ENCODE measurements around the gene NCAPD2.

The NCAPD2 gene

DNA sequence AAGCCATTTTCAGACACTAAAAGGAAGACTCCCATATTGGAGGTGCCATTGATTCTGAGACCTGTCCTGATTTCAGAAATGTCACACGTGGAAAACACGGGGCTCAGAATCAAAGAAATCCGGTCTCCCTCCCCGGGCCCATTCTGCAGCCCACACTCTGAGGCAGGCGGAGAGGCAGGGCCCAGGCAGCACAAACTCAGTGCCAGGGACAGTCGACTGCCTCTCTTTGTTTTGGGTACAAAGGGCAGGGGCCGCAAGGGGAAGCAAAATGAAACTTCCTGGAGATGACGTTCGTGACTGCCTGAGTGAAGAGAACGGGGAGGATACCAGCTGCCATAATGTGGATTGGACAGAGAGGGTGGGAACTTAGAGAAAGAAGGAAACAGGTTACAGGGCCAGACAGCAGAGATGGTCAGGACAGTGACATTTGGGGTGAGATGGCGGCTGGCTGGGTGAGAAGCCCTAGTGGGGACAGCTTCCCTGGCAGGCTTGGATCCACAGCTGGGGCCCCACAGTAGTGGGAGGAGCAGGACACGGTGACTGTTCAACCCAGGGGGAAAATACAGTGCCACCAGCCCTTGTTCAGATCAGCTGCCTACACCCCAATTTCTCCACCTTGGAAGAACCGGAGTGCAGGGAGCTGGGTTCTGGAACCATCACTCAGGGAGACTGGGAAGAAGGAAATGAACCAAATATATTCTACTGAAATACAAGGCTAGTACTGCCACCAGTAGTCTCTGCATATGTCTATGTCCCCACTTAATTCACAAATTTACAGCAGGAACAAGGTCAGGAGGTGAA, 48.5 kb downstream of the NCAPD2 start:
- Histone ChIP-seq H3K27me3 (ENCODE audit: control insufficient read depth, insufficient read depth, low read length) (no peaks in the 10 kb centered on the region), H3K9me3 (ENCODE audit: control insufficient read depth, insufficient read depth, low read depth, low read length) (no peaks in the 10 kb centered on the region), H3K36me3 (ENCODE audit: control insufficient read depth, insufficient read depth, low read length) (peaks cover 63% of the 10 kb centered on the region), H3K9ac (ENCODE audit: low read length) (peak overlapping the region; percentile 8), H3K27ac (ENCODE audit: low read depth, low read length) (no peak overlapping the region), H3K4me3 (ENCODE audit: low read depth, low read length) (no peak overlapping the region), H3K4me1 (ENCODE audit: control insufficient read depth, insufficient read depth, low read length) (peaks cover 28% of the 10 kb centered on the region)

DNA sequence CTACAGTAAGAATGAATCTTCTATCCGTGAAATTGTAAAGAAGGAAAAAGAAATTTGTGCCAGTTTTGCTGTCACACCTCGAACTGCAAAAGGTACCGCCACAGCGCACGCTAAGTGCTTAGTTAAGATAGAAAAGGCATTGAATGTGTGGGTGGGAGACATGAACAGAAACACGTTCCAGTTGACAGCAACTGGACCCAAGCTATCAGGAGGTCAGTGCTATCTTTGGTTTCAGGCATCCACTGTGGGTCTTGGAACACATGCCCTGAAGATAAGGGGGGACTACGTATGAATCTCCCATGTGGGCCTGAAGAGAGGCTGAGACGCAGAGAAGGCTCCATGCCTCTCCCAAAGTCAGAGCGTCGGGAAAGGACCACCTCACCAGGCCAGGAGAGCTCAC, 52.1 kb downstream of the NCAPD2 start:
- Histone ChIP-seq H3K9ac (ENCODE audit: low read length) (no peak overlapping the region), H3K4me3 (ENCODE audit: low read depth, low read length) (no peak overlapping the region), H3K27me3 (ENCODE audit: control insufficient read depth, insufficient read depth, low read length) (no peaks in the 10 kb centered on the region), H3K27ac (ENCODE audit: low read depth, low read length) (no peak overlapping the region), H3K9me3 (ENCODE audit: control insufficient read depth, insufficient read depth, low read depth, low read length) (no peaks in the 10 kb centered on the region), H3K4me1 (ENCODE audit: control insufficient read depth, insufficient read depth, low read length) (peaks cover 14% of the 10 kb centered on the region), H3K36me3 (ENCODE audit: control insufficient read depth, insufficient read depth, low read length) (peaks cover 70% of the 10 kb centered on the region)

DNA sequence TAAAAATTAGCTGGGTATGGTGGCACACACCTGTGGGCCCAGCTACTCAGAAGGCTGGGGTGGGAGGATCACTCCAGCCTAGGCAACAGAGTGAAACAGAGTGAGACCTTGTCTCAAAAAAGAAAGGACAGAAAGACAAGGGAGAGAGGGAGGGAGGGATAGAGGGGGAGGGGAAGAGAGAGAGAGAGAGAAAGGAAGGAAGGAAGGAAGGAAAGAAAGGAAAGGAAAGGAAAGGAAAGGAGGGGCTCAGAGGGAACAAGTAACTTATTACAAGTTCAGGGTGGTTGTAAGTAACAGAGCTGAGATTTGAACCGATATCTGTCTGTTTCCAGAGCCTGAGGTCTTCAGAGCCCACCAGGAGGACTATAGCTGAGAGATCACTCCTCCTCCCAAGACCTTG, 53.7 kb downstream of the NCAPD2 start:
- H3K9me3 ChIP-seq (ENCODE audit: control insufficient read depth, insufficient read depth, low read depth, low read length): no peaks in the 10 kb centered on the region
- H3K4me3 ChIP-seq (ENCODE audit: low read depth, low read length): no peak overlapping the region
- peaks cover 8% of the 10 kb centered on the region; the same call in 1 of the 2 replicates for H3K4me1 ChIP-seq (ENCODE audit: control insufficient read depth, insufficient read depth, low read length)
- no peaks in the 10 kb centered on the region for H3K27me3 ChIP-seq (ENCODE audit: control insufficient read depth, insufficient read depth, low read length)
- H3K9ac ChIP-seq (ENCODE audit: low read length): no peak overlapping the region
- no peak overlapping the region for H3K27ac ChIP-seq (ENCODE audit: low read depth, low read length)
- H3K36me3 ChIP-seq (ENCODE audit: control insufficient read depth, insufficient read depth, low read length): peaks cover 67% of the 10 kb centered on the region

DNA sequence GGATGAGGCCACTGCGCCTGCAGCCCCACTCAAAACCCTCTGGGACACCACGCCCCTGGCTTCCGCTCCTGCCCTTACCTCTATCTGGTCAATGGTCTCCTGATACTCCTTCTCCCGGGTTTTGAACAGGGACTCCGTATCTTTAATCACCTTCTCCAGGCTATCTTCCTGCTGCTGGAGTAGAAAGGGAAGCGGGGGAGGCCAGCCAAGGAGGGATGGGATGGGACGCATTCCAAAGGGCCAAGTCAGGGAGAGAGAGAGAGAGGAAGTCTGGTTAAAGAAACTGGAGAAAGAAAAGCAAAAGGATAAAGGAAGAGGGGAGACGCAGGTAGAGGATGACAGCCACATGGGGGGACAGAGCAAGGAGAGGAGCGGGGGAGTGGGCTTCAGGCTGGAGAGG, 54.1 kb downstream of the NCAPD2 start:
- Histone ChIP-seq H3K4me3 (ENCODE audit: low read depth, low read length) (no peak overlapping the region), H3K27me3 (ENCODE audit: control insufficient read depth, insufficient read depth, low read length) (no peaks in the 10 kb centered on the region), H3K27ac (ENCODE audit: low read depth, low read length) (no peak overlapping the region), H3K36me3 (ENCODE audit: control insufficient read depth, insufficient read depth, low read length) (peaks cover 65% of the 10 kb centered on the region), H3K9me3 (ENCODE audit: control insufficient read depth, insufficient read depth, low read depth, low read length) (no peaks in the 10 kb centered on the region), H3K9ac (ENCODE audit: low read length) (no peak overlapping the region), H3K4me1 (ENCODE audit: control insufficient read depth, insufficient read depth, low read length) (peaks cover 9% of the 10 kb centered on the region; the same call in 1 of the 2 replicates)

DNA sequence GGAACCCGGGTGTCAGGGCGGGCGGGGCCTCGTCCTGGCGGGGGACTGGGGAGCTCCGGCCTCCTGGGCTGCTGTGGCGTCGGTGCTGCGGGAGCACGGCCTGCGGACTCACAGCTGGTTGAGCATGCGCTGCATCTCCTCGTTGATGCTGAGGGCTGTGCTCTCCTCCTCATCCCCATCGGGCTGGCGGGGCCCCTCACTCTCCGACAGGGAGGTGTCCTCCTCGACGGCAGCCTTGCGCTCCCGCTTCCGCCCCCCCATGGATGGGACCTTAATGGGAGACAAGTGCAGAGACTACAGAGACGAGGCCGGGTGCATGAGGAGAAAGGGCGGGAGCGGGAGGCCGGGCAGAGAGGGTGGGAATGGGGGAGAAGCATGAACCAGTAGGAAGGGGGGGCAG, 54.7 kb downstream of the NCAPD2 start:
- Histone ChIP-seq H3K9me3 (ENCODE audit: control insufficient read depth, insufficient read depth, low read depth, low read length) (no peaks in the 10 kb centered on the region), H3K4me1 (ENCODE audit: control insufficient read depth, insufficient read depth, low read length) (peaks cover 11% of the 10 kb centered on the region; the same call in 1 of the 2 replicates), H3K27me3 (ENCODE audit: control insufficient read depth, insufficient read depth, low read length) (no peaks in the 10 kb centered on the region), H3K9ac (ENCODE audit: low read length) (no peak overlapping the region), H3K27ac (ENCODE audit: low read depth, low read length) (no peak overlapping the region), H3K36me3 (ENCODE audit: control insufficient read depth, insufficient read depth, low read length) (peaks cover 61% of the 10 kb centered on the region), H3K4me3 (ENCODE audit: low read depth, low read length) (no peak overlapping the region)

DNA sequence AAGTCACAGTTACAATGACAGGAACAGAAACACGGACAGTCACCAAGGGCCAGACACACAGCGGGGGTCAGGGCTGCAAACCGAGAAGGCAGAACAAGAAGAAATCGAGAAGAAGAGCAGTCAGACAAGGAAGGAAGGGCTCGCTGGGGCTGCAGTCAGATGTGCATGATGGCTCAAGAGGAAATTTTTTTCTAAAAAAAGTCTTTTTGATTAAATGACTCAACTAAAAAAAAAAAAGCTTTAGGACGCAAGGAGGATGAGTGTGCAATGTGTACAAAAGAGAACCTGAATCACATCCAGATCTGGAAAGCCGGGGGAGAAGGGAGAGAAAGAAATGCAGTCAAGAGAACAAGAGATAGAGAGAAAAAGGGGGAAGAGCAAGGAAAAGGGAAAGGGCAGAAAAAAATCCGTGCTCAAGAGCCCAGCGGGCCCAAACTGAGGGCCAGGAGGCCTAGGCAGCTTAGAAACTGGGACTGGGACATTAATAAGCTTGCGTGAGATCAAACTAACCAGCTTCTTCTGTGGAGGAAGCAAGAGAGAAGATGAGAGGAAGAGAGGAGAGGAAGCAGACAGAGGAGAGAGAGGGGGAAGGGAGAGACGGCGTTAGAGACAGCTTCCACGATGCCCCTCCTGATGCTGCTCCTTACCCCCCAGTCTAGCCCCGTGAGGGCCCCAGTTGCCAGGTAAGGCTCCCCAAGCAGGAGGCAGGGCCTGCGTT, 55.2 kb downstream of the NCAPD2 start:
- no peak overlapping the region for H3K9ac ChIP-seq (ENCODE audit: low read length)
- no peaks in the 10 kb centered on the region for H3K9me3 ChIP-seq (ENCODE audit: control insufficient read depth, insufficient read depth, low read depth, low read length)
- no peak overlapping the region for H3K27ac ChIP-seq (ENCODE audit: low read depth, low read length)
- H3K27me3 ChIP-seq (ENCODE audit: control insufficient read depth, insufficient read depth, low read length): no peaks in the 10 kb centered on the region
- peaks cover 60% of the 10 kb centered on the region for H3K36me3 ChIP-seq (ENCODE audit: control insufficient read depth, insufficient read depth, low read length)
- no peak overlapping the region for H3K4me3 ChIP-seq (ENCODE audit: low read depth, low read length)
- H3K4me1 ChIP-seq (ENCODE audit: control insufficient read depth, insufficient read depth, low read length): peaks cover 14% of the 10 kb centered on the region; the same call in 1 of the 2 replicates

DNA sequence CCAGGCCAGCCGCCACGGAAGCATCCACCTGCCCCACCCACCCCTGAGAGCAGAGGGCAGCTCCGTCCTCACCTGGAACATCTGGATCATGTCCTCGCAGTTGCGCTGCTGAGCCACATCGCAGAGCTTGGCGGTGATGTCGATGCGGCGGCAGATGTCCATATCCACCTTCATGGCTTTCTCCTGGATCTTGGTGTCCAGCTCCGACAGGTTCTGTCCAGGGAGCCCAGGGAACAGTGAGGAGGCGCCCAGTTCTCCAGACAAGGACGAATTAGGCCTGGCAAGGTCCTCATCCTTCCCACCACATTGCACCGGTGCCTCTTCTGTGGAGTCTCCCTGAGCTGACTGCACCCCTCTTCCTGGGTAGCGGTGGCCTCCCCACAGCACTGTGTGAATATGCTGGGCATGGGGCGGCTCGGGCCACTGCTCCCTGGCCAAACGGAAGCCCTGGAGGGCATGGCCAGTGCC, 55.8 kb downstream of the NCAPD2 start:
- Histone ChIP-seq H3K9me3 (ENCODE audit: control insufficient read depth, insufficient read depth, low read depth, low read length) (no peaks in the 10 kb centered on the region), H3K4me1 (ENCODE audit: control insufficient read depth, insufficient read depth, low read length) (peaks cover 17% of the 10 kb centered on the region), H3K27ac (ENCODE audit: low read depth, low read length) (peak overlapping the region; percentile 14; the same call in 1 of the 2 replicates), H3K36me3 (ENCODE audit: control insufficient read depth, insufficient read depth, low read length) (peaks cover 55% of the 10 kb centered on the region), H3K9ac (ENCODE audit: low read length) (no peak overlapping the region), H3K4me3 (ENCODE audit: low read depth, low read length) (no peak overlapping the region), H3K27me3 (ENCODE audit: control insufficient read depth, insufficient read depth, low read length) (no peaks in the 10 kb centered on the region)

DNA sequence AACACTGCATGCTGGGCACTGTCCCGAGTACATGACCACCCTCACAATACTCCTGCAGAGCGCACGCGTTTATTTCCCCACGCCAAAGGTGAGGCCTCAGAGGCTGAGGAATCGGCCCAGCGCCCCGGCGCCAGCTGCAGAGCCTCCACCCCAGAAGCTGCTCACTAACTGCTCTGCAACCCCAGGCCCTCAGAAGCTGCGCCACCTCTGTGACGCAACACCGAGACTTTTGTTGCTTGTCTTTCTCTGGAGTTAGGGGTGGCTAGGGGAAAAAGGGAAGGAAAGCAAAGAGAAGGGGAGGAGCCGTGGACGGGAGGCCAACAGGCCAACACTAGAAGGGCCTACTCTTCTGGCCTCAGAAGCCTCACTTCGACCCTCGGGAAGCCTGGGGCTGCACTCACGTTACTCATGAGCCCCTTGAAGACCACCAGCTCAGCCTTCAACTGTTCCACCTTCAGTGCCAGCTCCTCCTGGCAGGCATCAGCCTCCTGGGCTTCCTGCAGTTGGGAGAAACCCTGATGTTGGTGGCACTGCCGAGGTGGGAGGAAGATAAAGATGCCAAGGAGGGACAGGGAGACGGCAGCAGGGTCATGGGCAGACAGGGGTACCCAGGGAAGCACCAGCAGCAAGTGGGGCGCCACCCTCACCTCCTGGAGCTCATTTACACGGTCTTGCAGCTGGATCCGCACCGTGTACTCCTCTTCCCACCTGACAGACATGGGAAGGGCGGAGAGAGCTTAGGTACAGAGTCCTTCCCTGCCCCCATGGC, 56.6 kb downstream of the NCAPD2 start:
- H3K27me3 ChIP-seq (ENCODE audit: control insufficient read depth, insufficient read depth, low read length): no peaks in the 10 kb centered on the region
- peak overlapping the region; percentile 14; the same call in 1 of the 2 replicates for H3K27ac ChIP-seq (ENCODE audit: low read depth, low read length)
- peaks cover 20% of the 10 kb centered on the region for H3K4me1 ChIP-seq (ENCODE audit: control insufficient read depth, insufficient read depth, low read length)
- H3K9me3 ChIP-seq (ENCODE audit: control insufficient read depth, insufficient read depth, low read depth, low read length): no peaks in the 10 kb centered on the region
- peaks cover 54% of the 10 kb centered on the region for H3K36me3 ChIP-seq (ENCODE audit: control insufficient read depth, insufficient read depth, low read length)
- peak overlapping the region; percentile 25 for H3K9ac ChIP-seq (ENCODE audit: low read length)
- H3K4me3 ChIP-seq (ENCODE audit: low read depth, low read length): no peak overlapping the region

DNA sequence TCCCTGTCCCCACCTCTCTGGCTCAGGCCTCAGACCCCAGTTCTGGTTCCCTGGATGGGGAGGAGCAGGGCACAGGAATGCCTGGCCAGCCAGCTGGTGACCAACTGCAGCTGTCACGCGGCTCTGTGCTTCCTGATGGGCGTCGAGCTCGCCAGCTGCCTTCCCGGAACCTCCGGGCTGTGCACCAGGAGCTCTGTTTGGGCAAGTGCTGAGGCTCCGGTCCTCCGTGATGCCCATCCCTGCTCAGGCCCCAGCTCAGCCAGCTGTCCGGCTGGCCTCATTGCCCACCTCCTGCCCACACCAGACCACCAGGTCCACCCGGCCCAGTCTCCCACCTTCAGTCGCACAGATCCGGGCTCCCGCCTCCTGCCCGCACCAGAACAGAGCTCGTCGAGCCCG, 57.2 kb downstream of the NCAPD2 start:
- H3K4me3 ChIP-seq (ENCODE audit: low read depth, low read length): no peak overlapping the region
- peaks cover 20% of the 10 kb centered on the region for H3K4me1 ChIP-seq (ENCODE audit: control insufficient read depth, insufficient read depth, low read length)
- H3K9ac ChIP-seq (ENCODE audit: low read length): peak overlapping the region; percentile 25
- H3K27me3 ChIP-seq (ENCODE audit: control insufficient read depth, insufficient read depth, low read length): no peaks in the 10 kb centered on the region
- 0 out of 2 replicates have a peak overlapping the region, but pooled peaks have one; percentile 3 for H3K27ac ChIP-seq (ENCODE audit: low read depth, low read length)
- H3K9me3 ChIP-seq (ENCODE audit: control insufficient read depth, insufficient read depth, low read depth, low read length): no peaks in the 10 kb centered on the region
- H3K36me3 ChIP-seq (ENCODE audit: control insufficient read depth, insufficient read depth, low read length): peaks cover 48% of the 10 kb centered on the region

DNA sequence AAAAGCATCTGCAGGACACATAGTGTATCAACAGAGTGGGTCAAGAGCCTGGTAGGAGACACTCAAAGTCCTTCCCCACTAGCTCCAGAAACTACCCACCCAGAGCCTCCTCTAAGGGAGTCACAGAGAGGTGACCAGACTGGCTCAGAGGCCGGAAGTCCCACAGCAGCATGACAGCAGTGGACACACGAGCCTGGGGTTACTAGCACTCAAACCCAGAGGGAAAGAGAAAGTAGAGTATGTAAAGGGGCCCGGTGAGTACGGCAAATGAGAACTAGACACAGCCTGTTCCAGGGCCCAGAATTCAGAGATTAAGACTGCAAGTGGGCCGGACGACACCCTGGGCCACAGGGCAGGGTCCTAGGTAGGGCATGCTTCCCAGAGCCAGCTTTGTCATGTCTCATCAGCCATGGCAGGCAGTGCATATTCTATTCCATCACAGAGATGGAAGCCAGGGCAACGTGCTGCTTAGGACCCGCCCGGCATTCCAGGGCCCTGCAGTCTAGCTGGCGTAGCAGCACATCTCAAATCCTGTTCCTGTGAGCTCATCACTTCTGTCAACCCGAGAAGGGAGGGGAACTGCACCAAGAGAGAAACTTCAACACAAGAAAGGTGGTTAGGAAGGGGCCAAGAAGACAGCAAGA, 57.7 kb downstream of the NCAPD2 start:
- no peak overlapping the region for H3K9ac ChIP-seq (ENCODE audit: low read length)

More for the DNA sequence above, 57.7 kb downstream of the NCAPD2 start:
- Histone ChIP-seq H3K36me3 (ENCODE audit: control insufficient read depth, insufficient read depth, low read length) (peaks cover 46% of the 10 kb centered on the region), H3K9me3 (ENCODE audit: control insufficient read depth, insufficient read depth, low read depth, low read length) (no peaks in the 10 kb centered on the region), H3K4me3 (ENCODE audit: low read depth, low read length) (no peak overlapping the region), H3K4me1 (ENCODE audit: control insufficient read depth, insufficient read depth, low read length) (peaks cover 20% of the 10 kb centered on the region), H3K27me3 (ENCODE audit: control insufficient read depth, insufficient read depth, low read length) (no peaks in the 10 kb centered on the region), H3K27ac (ENCODE audit: low read depth, low read length) (0 out of 2 replicates have a peak overlapping the region, but pooled peaks have one; percentile 3)

All from HUES6 (cell line).